ENCODE results near the gene SLC41A1. TPM values are rescaled to one million over a fixed set of nuclear protein-coding genes. Genes with fewer than 3 reads are reported as not detected.

SLC41A1 gene
- total RNA-seq, 4 donors from 2014 or later, result 10.3 to 23.2 (median 15.6) TPM

DNA sequence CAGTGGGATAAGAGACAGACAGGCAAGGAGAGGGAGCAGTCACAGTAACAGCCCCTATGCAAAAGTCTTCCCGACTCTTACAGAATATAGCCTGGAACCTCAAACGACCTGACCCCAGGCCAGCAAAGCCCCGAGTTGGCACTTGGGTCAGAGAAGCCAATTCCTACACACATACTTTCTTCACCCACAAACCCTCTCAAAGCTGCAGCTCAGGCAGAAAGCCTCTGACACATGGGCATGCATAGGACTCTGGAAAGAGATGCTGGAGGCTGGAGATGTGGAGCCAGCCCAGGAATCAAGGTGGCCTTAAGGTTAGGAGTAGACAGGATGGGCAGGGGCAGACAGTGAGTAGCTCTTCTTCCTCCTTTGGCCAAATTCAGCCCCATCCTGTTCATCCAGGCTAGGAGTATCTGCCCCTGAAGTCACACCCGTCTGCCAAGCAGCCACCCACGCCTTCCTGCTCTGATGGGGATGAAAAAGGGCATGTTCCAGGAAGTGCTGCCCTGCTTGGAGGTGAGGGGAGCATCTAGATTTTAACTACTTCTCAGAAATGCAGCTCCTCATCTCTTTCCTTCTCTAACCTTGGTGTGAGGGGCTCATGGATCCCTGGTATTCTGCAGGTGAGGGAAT lies 7.8 kb downstream of the SLC41A1 start:
- TF ChIP-seq, protein P1, sequence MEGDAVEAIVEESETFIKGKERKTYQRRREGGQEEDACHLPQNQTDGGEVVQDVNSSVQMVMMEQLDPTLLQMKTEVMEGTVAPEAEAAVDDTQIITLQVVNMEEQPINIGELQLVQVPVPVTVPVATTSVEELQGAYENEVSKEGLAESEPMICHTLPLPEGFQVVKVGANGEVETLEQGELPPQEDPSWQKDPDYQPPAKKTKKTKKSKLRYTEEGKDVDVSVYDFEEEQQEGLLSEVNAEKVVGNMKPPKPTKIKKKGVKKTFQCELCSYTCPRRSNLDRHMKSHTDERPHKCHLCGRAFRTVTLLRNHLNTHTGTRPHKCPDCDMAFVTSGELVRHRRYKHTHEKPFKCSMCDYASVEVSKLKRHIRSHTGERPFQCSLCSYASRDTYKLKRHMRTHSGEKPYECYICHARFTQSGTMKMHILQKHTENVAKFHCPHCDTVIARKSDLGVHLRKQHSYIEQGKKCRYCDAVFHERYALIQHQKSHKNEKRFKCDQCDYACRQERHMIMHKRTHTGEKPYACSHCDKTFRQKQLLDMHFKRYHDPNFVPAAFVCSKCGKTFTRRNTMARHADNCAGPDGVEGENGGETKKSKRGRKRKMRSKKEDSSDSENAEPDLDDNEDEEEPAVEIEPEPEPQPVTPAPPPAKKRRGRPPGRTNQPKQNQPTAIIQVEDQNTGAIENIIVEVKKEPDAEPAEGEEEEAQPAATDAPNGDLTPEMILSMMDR (IDR thresholded peaks at IDR 0.05; ENCODE audit: low read depth), result no peak

DNA sequence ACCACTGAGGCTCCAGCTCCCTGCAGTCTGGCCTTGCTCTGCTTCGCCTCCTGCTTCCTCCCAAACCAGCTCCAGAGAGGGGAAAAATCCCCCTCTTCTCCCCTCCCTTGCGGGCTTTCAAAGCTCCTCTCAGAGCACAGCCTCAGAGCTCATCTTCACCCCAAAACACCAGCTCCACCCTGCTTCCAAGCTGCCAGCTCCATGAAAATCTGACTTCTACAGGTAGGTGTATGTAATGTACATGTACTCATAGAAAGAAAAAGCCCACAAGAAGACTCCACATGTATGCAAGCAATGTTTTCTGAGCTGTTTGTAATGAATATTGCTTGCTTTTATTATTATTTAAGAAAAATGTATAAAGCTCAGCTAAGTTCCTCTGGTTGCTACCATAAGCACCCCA lies 8.4 kb downstream of the SLC41A1 start:
- TF ChIP-seq, protein P1 (IDR thresholded peaks at IDR 0.05; ENCODE audit: low read depth), result no peak

- TF ChIP-seq, protein P1 (IDR thresholded peaks at IDR 0.05; ENCODE audit: low read depth), result no peak
These were observed 9.0 kb downstream of the SLC41A1 start for GRCh38 chr1:205803986-205804385.

- TF ChIP-seq, protein P1 (IDR thresholded peaks at IDR 0.05; ENCODE audit: low read depth), result no peak
These were observed 10.9 kb downstream of the SLC41A1 start for GRCh38 chr1:205802060-205802459.

GRCh38 chr1:205800981-205801703 lies 11.9 kb downstream of the SLC41A1 start:
- TF ChIP-seq, protein P1 (IDR thresholded peaks at IDR 0.05; ENCODE audit: low read depth), result no peak

GRCh38 chr1:205800427-205800826 lies 12.6 kb downstream of the SLC41A1 start:
- TF ChIP-seq, protein P1 (IDR thresholded peaks at IDR 0.05; ENCODE audit: low read depth), result no peak

GRCh38 chr1:205798577-205798976 lies 14.4 kb downstream of the SLC41A1 start:
- TF ChIP-seq, protein P1 (IDR thresholded peaks at IDR 0.05; ENCODE audit: low read depth), result no peak
